ENCODE data around the gene EHD4.

The EHD4 gene

GRCh38 chr15:41958002-41958420 lies 14.3 kb downstream of the EHD4 start:
- DNase-seq (ENCODE audit: low read depth in 2 of 3, low spot score in 1 of 3): no peak

GRCh38 chr15:41957021-41957897 lies 15.1 kb downstream of the EHD4 start:
- no peak for DNase-seq (ENCODE audit: low read depth in 2 of 3, low spot score in 1 of 3)

- DNase-seq (ENCODE audit: low read depth in 2 of 3, low spot score in 1 of 3): no peak
These were observed 16.4 kb downstream of the EHD4 start for GRCh38 chr15:41955807-41956525.

GRCh38 chr15:41955100-41955499 lies 17.3 kb downstream of the EHD4 start:
- DNase-seq (ENCODE audit: low read depth in 2 of 3, low spot score in 1 of 3): no peak

- DNase-seq (ENCODE audit: low read depth in 2 of 3, low spot score in 1 of 3): no peak
These were observed 18.3 kb downstream of the EHD4 start for GRCh38 chr15:41954036-41954435.

GRCh38 chr15:41952013-41952563 lies 20.3 kb downstream of the EHD4 start:
- DNase-seq (ENCODE audit: low read depth in 2 of 3, low spot score in 1 of 3): no peak

GRCh38 chr15:41951571-41951970 lies 20.8 kb downstream of the EHD4 start:
- DNase-seq (ENCODE audit: low read depth in 2 of 3, low spot score in 1 of 3): no peak

- DNase-seq (ENCODE audit: low read depth in 2 of 3, low spot score in 1 of 3): no peak
These were observed 21.9 kb downstream of the EHD4 start for GRCh38 chr15:41950489-41950888.

GRCh38 chr15:41950127-41950483 lies 22.3 kb downstream of the EHD4 start:
- no peak for DNase-seq (ENCODE audit: low read depth in 2 of 3, low spot score in 1 of 3)

- DNase-seq (ENCODE audit: low read depth in 2 of 3, low spot score in 1 of 3): no peak
These were observed 22.8 kb downstream of the EHD4 start for GRCh38 chr15:41949401-41950126.

- DNase-seq (ENCODE audit: low read depth in 2 of 3, low spot score in 1 of 3): no peak
These were observed 23.9 kb downstream of the EHD4 start for GRCh38 chr15:41948490-41948889.

- DNase-seq (ENCODE audit: low read depth in 2 of 3, low spot score in 1 of 3): no peak
These were observed 25.4 kb downstream of the EHD4 start for GRCh38 chr15:41946970-41947369.

GRCh38 chr15:41945731-41946130 lies 26.6 kb downstream of the EHD4 start:
- DNase-seq (ENCODE audit: low read depth in 2 of 3, low spot score in 1 of 3): no peak

GRCh38 chr15:41945221-41945620 lies 27.1 kb downstream of the EHD4 start:
- DNase-seq (ENCODE audit: low read depth in 2 of 3, low spot score in 1 of 3): no peak

GRCh38 chr15:41944313-41944940 lies 27.9 kb downstream of the EHD4 start:
- no peak for DNase-seq (ENCODE audit: low read depth in 2 of 3, low spot score in 1 of 3)

- DNase-seq (ENCODE audit: low read depth in 2 of 3, low spot score in 1 of 3): no peak
These were observed 28.6 kb downstream of the EHD4 start for GRCh38 chr15:41943543-41944312.

GRCh38 chr15:41942886-41943285 lies 29.5 kb downstream of the EHD4 start:
- DNase-seq (ENCODE audit: low read depth in 2 of 3, low spot score in 1 of 3): no peak

- DNase-seq (ENCODE audit: low read depth in 2 of 3, low spot score in 1 of 3): no peak
These were observed 30.5 kb downstream of the EHD4 start for GRCh38 chr15:41941644-41942415.

- peak in 2 of 3 donors; percentile 43 to 58 for DNase-seq (ENCODE audit: low read depth in 2 of 3, low spot score in 1 of 3)
These were observed 31.9 kb downstream of the EHD4 start for GRCh38 chr15:41940441-41940857.

All from stimulated activated CD4-positive, alpha-beta T cell treated with anti-CD3 and anti-CD28 coated beads, Interleukin-12 subunit alpha, Interleukin-12 subunit beta, amount 100 ng/mL, for 48 hours (primary cell).